Sigmoid colon (tissue), 7 donors: ENCODE data around the gene VMP1. TPM values are rescaled to one million over a fixed set of nuclear protein-coding genes. Genes with fewer than 3 reads are reported as not detected.
"Not testable (repeated sequence)": the region's sequence is repeated elsewhere in the genome, so short reads cannot be mapped to it uniquely, and the experiment has no call there.

Experiments
- DNase-seq: peaks from one replicate; pipeline ENCODE4 v3.0.0-alpha.2; 2019
- H3K27ac ChIP-seq, 4 donors: fragments of 200-600 bp; sonication (generic); one replicate each; pipeline ENCODE4 v1.5.1; 2016 to 2019; ENCODE audit warnings: mild to moderate bottlenecking in 1 of 4
- H3K27me3 ChIP-seq, 3 donors: fragments of 200-600 bp; sonication (generic); one replicate each; pipeline ENCODE4 v1.5.1; 2019; ENCODE audit warnings: mild to moderate bottlenecking in 1 of 3
- H3K36me3 ChIP-seq, 4 donors: fragments of 200-600 bp; sonication (generic); one replicate each; pipeline ENCODE4 v1.5.1; 2016 to 2019
- H3K4me1 ChIP-seq, 4 donors: fragments of 200-600 bp; sonication (generic); one replicate each; pipeline ENCODE4 v1.5.1; 2017 to 2019
- H3K4me3 ChIP-seq, 4 donors: fragments of 200-600 bp; sonication (generic); one replicate each; pipeline ENCODE4 v1.5.1; 2017 to 2019; ENCODE audit warnings: mild to moderate bottlenecking in 2 of 4, moderate library complexity in 1 of 4
- H3K9me3 ChIP-seq, 4 donors: fragments of 200-600 bp in 3 of 4; sonication (generic) in 3 of 4; one replicate each; pipeline versions ENCODE4 v1.5.1 to v1.6.1; 2013 to 2019
- EP300 ChIP-seq, 4 donors: sonication (generic); formaldehyde crosslinking; IDR thresholded peaks; one replicate each; pipeline ENCODE4 v1.6.1; 2017; ENCODE audit warnings: antibody characterized with exemption in 4 of 4
- POLR2A ChIP-seq, 2 donors: fragments of 450-650 bp; IDR thresholded peaks; one replicate each; pipeline ENCODE4 v1.6.1; 2016; ENCODE audit warnings: antibody characterized with exemption in 2 of 2, mild to moderate bottlenecking in 2 of 2, moderate library complexity in 2 of 2
- POLR2AphosphoS5 ChIP-seq, 4 donors: sonication (generic); formaldehyde crosslinking; IDR thresholded peaks; one replicate each; pipeline ENCODE4 v1.6.1; 2017; ENCODE audit warnings: antibody characterized with exemption in 4 of 4
- WGBS, 2 donors: extraction: QIAGEN DNeasy Blood & Tissue Kit; methylation state at CpG; one replicate each; pipeline ENCODE4 v1.1.7; 2013; 5-methylcytosine and 5-hydroxymethylcytosine counted together
- intact Hi-C: fragments of 100-400 bp; cut with DNase I; formaldehyde crosslinking; loops from one replicate; pipeline ENCODE4 v1.15.1; 2023
- polyA plus RNA-seq, 3 donors: library from polyadenylated mRNA; stranded (reverse); fragments of 200-250 nt; gene quantifications; one replicate each; pipeline ENCODE4 v1.2.3, GENCODE V29; 2013
- total RNA-seq, 4 donors: library from RNA; depleted of rRNA; stranded (reverse); fragments of >200 nt; gene quantifications; one replicate each; pipeline ENCODE4 v1.1.0, GENCODE V29; 2016
- TF ChIP-seq, protein P1 (sequence below), 4 experiments: fragments of 450-650 bp in 3 of 4; fragments of 200-600 bp in 1 of 4; IDR thresholded peaks; one replicate each; pipeline ENCODE4 v1.5.1; 2016 to 2019; ENCODE audit warnings: antibody characterized with exemption in 4 of 4, mild to moderate bottlenecking in 3 of 4, moderate library complexity in 2 of 4
- donor health status: healthy with polysubstance abuse.
- donor health status: Bipolar disorder and iron deficiency.
- donor health status: healthy.

Gene VMP1
- total and polyA plus RNA-seq, 7 donors = 26.1 to 247 (median 132) TPM

DNA sequence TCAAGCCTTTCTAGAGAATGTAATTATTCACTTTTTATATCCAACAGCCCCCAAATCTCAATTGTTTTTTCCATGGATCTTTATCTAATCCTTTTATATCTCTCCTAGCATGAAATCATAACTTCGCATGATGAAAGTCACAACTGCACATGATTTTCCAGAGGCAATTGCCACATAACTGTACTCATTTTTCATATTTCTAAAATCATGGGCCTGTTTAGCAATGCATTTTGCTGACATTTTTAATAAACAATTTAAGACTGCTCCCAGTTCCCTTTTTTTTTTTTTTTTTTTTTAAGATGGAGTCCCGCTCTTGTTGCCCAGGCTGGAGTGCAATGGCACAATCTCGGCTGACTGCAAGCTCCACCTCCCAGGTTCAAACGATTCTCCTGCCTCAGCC lies 83.5 kb downstream of the VMP1 start:
- DNase-seq = no peak
- TF ChIP-seq, protein P1, sequence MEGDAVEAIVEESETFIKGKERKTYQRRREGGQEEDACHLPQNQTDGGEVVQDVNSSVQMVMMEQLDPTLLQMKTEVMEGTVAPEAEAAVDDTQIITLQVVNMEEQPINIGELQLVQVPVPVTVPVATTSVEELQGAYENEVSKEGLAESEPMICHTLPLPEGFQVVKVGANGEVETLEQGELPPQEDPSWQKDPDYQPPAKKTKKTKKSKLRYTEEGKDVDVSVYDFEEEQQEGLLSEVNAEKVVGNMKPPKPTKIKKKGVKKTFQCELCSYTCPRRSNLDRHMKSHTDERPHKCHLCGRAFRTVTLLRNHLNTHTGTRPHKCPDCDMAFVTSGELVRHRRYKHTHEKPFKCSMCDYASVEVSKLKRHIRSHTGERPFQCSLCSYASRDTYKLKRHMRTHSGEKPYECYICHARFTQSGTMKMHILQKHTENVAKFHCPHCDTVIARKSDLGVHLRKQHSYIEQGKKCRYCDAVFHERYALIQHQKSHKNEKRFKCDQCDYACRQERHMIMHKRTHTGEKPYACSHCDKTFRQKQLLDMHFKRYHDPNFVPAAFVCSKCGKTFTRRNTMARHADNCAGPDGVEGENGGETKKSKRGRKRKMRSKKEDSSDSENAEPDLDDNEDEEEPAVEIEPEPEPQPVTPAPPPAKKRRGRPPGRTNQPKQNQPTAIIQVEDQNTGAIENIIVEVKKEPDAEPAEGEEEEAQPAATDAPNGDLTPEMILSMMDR (IDR thresholded peaks at IDR 0.05) = no peak
- TF ChIP-seq POLR2AphosphoS5 (IDR thresholded peaks at IDR 0.05) = peak in 3 of 4 donors; percentile 23 to 47 (median 33)
- no peak for TF ChIP-seq POLR2A (IDR thresholded peaks at IDR 0.05)
- TF ChIP-seq EP300 (IDR thresholded peaks at IDR 0.05) = peak in 1 of 4 donors; percentile 30
- WGBS, 2 donors = 83 to 94% methylated on average over 4 of the region's 4 CpGs

DNA sequence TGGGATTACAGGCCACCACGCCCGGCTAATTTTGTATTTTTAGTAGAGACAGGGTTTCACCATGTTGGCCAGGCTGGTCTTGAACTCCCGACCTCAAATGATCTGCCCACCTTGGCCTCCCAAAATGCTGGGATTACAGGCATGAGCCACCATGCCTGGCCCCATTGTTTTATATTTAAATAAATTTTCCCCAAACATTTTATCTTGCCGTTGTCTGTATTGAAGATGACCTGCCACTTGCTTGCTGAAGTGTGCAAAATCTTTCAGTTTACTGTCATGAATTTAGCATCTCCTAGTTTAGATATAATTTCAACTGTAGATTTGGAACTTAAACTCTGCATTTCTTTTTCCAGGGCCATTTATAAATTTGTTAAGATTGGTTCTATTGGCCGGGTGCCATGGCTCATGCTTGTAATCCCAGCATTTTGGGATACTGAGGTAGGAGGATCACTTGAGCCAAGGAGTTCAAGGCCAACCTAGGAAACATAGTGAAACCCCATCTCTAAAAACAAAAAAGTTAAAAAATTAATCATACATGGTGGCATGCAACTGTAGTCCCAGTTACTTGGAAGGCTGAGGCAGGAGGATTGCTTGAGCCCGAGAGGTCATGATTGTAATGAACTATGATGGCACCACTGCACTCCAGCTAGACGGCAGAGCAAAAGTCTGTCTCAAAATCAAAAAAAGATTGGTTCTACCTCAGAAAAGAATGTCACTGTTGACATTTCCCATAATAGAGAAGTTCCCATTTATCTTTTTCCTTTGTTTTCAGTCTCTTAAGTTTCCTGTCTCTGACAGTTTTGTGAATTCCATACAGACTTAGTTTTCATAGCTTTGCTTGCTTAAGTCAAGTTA lies 84.4 kb downstream of the VMP1 start:
- H3K36me3 ChIP-seq = peaks cover 0 to 4% (median 0%) of the 10 kb centered on the region in 4 donors
- 96% methylated on average over 7 of the region's 7 CpGs for WGBS, 2 donors
- DNase-seq = no peak
- TF ChIP-seq POLR2AphosphoS5 (IDR thresholded peaks at IDR 0.05) (no peak), EP300 (IDR thresholded peaks at IDR 0.05) (no peak), POLR2A (IDR thresholded peaks at IDR 0.05) (no peak)
- TF ChIP-seq, protein P1 (IDR thresholded peaks at IDR 0.05) = no peak
- no peak overlapping the region for H3K4me3 ChIP-seq
- peak overlapping the region in 1 of 4 donors; percentile 16 for H3K27ac ChIP-seq
- intact Hi-C loops = no loop called here
- no peaks in the 10 kb centered on the region for H3K9me3 ChIP-seq
- no peaks in the 10 kb centered on the region for H3K27me3 ChIP-seq
- peaks cover 0 to 26% (median 16%) of the 10 kb centered on the region in 4 donors for H3K4me1 ChIP-seq

More for the DNA sequence above, 83.5 kb downstream of the VMP1 start:
- Histone ChIP-seq H3K4me1 (peaks cover 0 to 35% (median 23%) of the 10 kb centered on the region in 4 donors), H3K27me3 (no peaks in the 10 kb centered on the region), H3K27ac (peak overlapping the region; percentile 17 to 93 (median 41)), H3K4me3 (no peak overlapping the region), H3K36me3 (peaks cover 0 to 4% (median 0%) of the 10 kb centered on the region in 4 donors), H3K9me3 (no peaks in the 10 kb centered on the region)
- intact Hi-C loops = no loop called here

DNA sequence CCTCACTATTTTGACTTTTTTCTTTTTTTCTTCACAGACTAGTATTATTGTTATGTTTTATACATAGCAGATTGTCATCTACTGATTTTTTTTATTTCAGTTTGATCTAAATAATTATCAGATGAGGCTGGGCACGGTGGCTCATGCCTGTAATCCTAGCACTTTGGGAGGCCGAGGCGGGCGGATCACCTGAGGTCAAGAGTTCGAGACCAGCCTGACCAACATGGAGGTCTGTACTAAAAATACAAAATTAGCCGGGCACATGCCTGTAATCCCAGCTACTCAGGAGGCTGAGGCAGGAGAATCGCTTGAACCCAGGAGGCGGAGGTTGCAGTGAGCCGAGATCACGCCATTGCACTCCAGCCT lies 85.0 kb downstream of the VMP1 start:
- H3K27ac ChIP-seq = peak overlapping the region in 1 of 4 donors; percentile 16
- WGBS, 2 donors = 97% methylated on average over 10 of the region's 10 CpGs
- H3K36me3 ChIP-seq, H3K27me3 ChIP-seq, H3K4me3 ChIP-seq, intact Hi-C loops, H3K9me3 ChIP-seq, DNase-seq: not testable (repeated sequence)
- peaks cover 0 to 19% (median 9%) of the 10 kb centered on the region in 4 donors for H3K4me1 ChIP-seq

DNA sequence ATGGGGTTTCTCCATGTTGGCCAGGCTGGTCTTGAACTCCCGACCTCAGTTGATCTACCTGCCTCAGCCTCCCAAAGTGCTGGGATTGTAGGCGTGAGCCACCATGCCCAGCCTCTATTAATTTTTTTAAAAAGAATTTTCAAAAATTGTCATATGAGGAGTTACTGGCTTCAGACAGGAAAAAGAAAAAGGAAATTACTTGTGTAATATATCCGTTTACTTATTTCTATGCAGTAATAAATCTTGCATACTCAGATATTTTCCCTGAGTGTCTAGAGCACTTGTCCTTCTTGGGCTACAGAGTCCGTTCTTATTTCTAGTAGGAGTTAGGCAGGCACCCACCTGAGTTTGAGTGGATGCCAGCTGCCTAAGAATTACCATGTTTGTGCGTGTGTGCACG lies 85.8 kb downstream of the VMP1 start:
- DNase-seq = no peak
- H3K4me1 ChIP-seq = peaks cover 0 to 12% (median 2%) of the 10 kb centered on the region in 4 donors
- no peaks in the 10 kb centered on the region for H3K27me3 ChIP-seq
- WGBS, 2 donors = 80 to 82% methylated on average over 6 of the region's 6 CpGs
- TF ChIP-seq POLR2A (IDR thresholded peaks at IDR 0.05) = no peak
- TF ChIP-seq EP300 (IDR thresholded peaks at IDR 0.05) = no peak
- TF ChIP-seq, protein P1 (IDR thresholded peaks at IDR 0.05) = no peak
- no peak for TF ChIP-seq POLR2AphosphoS5 (IDR thresholded peaks at IDR 0.05)
- H3K27ac ChIP-seq = peak overlapping the region in 1 of 4 donors; percentile 34
- H3K4me3 ChIP-seq = no peak overlapping the region
- no peaks in the 10 kb centered on the region for H3K9me3 ChIP-seq
- peaks cover 0 to 4% (median 0%) of the 10 kb centered on the region in 4 donors for H3K36me3 ChIP-seq
- intact Hi-C loops = no loop called here

DNA sequence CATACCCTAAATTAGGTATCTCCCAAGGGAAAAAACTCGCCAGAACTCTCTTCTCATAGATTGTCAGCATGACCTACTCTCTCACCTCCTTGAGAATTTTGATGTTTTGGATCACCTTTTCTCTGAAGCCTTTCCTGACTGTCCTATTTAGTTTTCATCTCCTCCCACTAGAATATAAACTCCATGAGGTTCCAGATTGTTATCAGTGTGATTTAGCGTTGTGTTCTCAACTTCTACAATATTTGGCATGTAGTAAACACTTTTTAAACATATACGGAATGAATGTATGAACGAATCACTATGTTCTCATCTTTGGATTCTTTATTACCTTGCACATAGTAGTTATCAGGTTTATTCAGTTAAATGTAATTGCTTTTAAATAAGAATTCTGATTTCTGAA lies 88.7 kb downstream of the VMP1 start:
- no peaks in the 10 kb centered on the region for H3K27me3 ChIP-seq
- TF ChIP-seq, protein P1 (IDR thresholded peaks at IDR 0.05) = no peak
- TF ChIP-seq POLR2AphosphoS5 (IDR thresholded peaks at IDR 0.05) (no peak), EP300 (IDR thresholded peaks at IDR 0.05) (no peak), POLR2A (IDR thresholded peaks at IDR 0.05) (no peak)
- H3K4me1 ChIP-seq = peaks cover 0 to 3% (median 0%) of the 10 kb centered on the region in 4 donors
- intact Hi-C loops = no loop called here
- WGBS, 2 donors = 88 to 92% methylated on average over 4 of the region's 4 CpGs
- no peaks in the 10 kb centered on the region for H3K9me3 ChIP-seq
- no peak overlapping the region for H3K27ac ChIP-seq
- DNase-seq = no peak
- H3K4me3 ChIP-seq = no peak overlapping the region
- peaks cover 0 to 4% (median 0%) of the 10 kb centered on the region in 4 donors for H3K36me3 ChIP-seq
